ENCODE measurements around the gene UBXN10. TPM values are rescaled to one million over a fixed set of nuclear protein-coding genes. Genes with fewer than 3 reads are reported as not detected.
A peak's percentile ranks its signal among the peaks of the same experiment; 100 is the strongest.

UBXN10 gene
- 1 to 10 TPM; 4.2 to 4.3 TPM for total RNA-seq
- long read RNA-seq, full-length matches to known transcripts = 6 of 6 reads
- long read RNA-seq, partial matches to known transcripts = 0 of 6 reads
- long read RNA-seq, other reads (novel, unspliced or antisense) = 0 of 6 reads

- peak; percentile 72 for ATAC-seq
- DNase-seq = peak; percentile 86 to 87
- intact Hi-C loops (cut with DNase I, micrococcal nuclease) = no loop called here
Measured at GRCh38 chr1:20185834-20186782, at the start of gene UBXN10, which contains the start of gene PLA2G2C. Gene UBXN10 (plus strand): TSS chr1:20186096. CDS start chr1:20190562, 4,466 bp downstream. Gene PLA2G2C (minus strand): TSS chr1:20186518. CDS start chr1:20177363, 9,155 bp downstream.

- ATAC-seq (no peak), DNase-seq (no peak)
- intact Hi-C loops (cut with DNase I, micrococcal nuclease) = no loop called here
Measured at GRCh38 chr1:20136249-20136648, 49.6 kb upstream of the UBXN10 start.

DNA sequence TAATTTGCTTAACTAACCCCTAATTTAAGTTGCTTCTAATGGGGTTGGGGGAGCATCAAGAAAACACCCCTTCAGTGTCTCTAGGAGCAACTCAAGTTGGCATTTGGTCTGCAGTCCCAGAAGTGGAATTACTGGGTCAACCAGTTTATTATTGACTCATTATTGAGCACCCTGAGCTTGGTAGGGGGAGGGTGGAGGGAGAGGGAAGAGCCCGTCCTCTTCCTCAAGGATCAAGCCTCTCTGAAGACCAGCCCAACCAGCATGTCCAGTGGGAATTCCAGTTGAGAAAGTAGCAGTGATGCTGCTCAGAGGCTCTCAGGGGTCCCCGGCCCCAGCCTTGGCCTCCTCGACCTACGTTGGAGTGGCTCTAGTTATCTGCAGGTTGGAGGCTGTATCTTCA lies 48.8 kb upstream of the UBXN10 start:
- intact Hi-C loops (cut with DNase I, micrococcal nuclease) = no loop called here
- DNase-seq = peak in 1 of 2 donors; percentile 5
- no peak for ATAC-seq

- intact Hi-C loops (cut with DNase I, micrococcal nuclease) = no loop called here
- ATAC-seq (peak; percentile 59), DNase-seq (peak in 1 of 2 donors; percentile 33)
Measured at GRCh38 chr1:20137604-20138003, 48.3 kb upstream of the UBXN10 start.

DNA sequence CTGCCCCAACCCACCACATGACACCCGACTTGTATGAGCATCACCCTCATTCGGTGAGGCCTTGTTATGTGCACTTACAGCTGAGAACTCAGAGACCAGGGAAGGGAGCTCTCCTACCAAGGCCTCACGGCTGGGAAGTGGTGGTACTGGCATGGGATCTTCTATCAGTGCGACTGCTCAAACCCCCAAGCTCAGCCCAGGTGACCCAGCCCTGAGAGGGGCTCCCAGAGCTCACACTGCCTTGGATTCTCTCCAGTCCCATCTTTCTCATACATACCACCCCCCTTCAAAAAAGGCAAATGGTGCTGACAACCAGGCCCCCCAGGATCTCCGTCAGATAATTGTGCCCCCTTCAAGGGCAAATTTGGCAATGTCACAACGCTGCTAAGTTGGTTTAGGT lies 47.5 kb upstream of the UBXN10 start:
- no peak for ATAC-seq
- intact Hi-C loops (cut with DNase I, micrococcal nuclease) = no loop called here
- DNase-seq = peak in 1 of 2 donors; percentile 12

- ATAC-seq (no peak), DNase-seq (peak in 1 of 2 donors; percentile 17)
- intact Hi-C loops (cut with DNase I, micrococcal nuclease) = no loop called here
Measured at GRCh38 chr1:20138961-20139550, 46.8 kb upstream of the UBXN10 start, which contains the start of gene PLA2G2F. Gene PLA2G2F (plus strand): TSS chr1:20139323. CDS start chr1:20139428, 105 bp downstream.

GRCh38 chr1:20139776-20140612 lies 45.9 kb upstream of the UBXN10 start:
- intact Hi-C loops (cut with DNase I, micrococcal nuclease) = loop anchor here in 1 of 2 donors (10.0 kb wide), 1 partner anchor 165 kb away; the partner anchor contains the start of gene PLA2G2A
- no peak for ATAC-seq
- peak in 1 of 2 donors; percentile 18 for DNase-seq

DNA sequence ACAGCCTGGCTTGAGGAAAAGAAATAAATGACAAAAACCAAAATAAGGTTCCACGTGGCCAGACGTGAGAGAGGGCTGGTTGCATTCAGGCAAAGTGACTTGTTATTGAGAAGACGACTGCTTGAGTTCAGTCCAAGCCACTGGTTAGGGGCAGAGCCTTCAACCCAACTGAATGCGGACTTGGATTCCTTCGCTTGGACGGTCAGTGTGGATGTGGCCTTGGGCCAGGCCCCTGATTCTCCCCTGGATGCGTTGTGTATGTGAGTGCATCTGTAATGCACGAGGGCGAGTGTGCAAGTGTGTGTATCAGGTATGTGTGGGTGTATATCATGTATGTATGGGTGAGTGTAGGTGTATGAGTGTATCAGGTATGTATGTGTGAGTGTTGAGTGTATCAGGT lies 44.9 kb upstream of the UBXN10 start:
- ATAC-seq (no peak), DNase-seq (peak in 1 of 2 donors; percentile 9)
- intact Hi-C loops (cut with DNase I, micrococcal nuclease) = loop anchor here in 1 of 2 donors (10.0 kb wide), 1 partner anchor 166 kb away; the partner anchor contains the start of gene PLA2G2A

DNA sequence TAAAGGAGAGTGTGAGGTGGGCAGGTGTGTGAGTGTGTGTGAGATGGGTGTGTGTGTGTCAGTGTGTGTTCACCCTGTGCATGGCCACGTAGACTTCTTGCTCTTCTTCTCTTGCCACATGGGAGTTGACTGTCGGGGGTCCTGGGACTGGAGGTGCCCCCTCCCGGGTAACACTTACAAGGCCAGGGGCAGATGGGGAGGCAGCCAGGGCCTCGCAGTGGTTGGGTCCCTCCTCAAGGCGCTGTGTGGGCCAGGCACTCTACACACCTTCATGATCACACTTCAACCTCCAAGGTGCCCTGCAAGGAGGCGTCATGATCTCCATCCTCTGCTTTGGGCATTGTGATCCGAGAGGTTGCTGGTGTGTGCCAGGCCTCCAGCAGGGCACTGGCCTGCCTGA lies 44.4 kb upstream of the UBXN10 start:
- intact Hi-C loops (cut with DNase I, micrococcal nuclease) = loop anchor here in 1 of 2 donors (10.0 kb wide), 1 partner anchor 167 kb away; the partner anchor contains the start of gene PLA2G2A

GRCh38 chr1:20142001-20142710 lies 43.7 kb upstream of the UBXN10 start:
- peak in 1 of 2 donors; percentile 17 for DNase-seq
- intact Hi-C loops (cut with DNase I, micrococcal nuclease) = loop anchor here in 1 of 2 donors (10.0 kb wide), 1 partner anchor 167 kb away; the partner anchor contains the start of gene PLA2G2A
- ATAC-seq = no peak

More for the DNA sequence above, 44.4 kb upstream of the UBXN10 start:
- peak in 1 of 2 donors; percentile 11 for DNase-seq
- ATAC-seq = no peak

- DNase-seq (peak in 1 of 2 donors; percentile 5), ATAC-seq (no peak)
- intact Hi-C loops (cut with DNase I, micrococcal nuclease) = loop anchor here in 1 of 2 donors (10.0 kb wide), 1 partner anchor 169 kb away; the partner anchor contains the start of gene PLA2G2A
Measured at GRCh38 chr1:20143318-20143717, 42.6 kb upstream of the UBXN10 start.

- intact Hi-C loops (cut with DNase I, micrococcal nuclease) = loop anchor here in 1 of 2 donors (10.0 kb wide), 1 partner anchor 169 kb away; the partner anchor contains the start of gene PLA2G2A
- ATAC-seq (no peak), DNase-seq (peak in 1 of 2 donors; percentile 12)
Measured at GRCh38 chr1:20143734-20144565, 41.9 kb upstream of the UBXN10 start.

DNA sequence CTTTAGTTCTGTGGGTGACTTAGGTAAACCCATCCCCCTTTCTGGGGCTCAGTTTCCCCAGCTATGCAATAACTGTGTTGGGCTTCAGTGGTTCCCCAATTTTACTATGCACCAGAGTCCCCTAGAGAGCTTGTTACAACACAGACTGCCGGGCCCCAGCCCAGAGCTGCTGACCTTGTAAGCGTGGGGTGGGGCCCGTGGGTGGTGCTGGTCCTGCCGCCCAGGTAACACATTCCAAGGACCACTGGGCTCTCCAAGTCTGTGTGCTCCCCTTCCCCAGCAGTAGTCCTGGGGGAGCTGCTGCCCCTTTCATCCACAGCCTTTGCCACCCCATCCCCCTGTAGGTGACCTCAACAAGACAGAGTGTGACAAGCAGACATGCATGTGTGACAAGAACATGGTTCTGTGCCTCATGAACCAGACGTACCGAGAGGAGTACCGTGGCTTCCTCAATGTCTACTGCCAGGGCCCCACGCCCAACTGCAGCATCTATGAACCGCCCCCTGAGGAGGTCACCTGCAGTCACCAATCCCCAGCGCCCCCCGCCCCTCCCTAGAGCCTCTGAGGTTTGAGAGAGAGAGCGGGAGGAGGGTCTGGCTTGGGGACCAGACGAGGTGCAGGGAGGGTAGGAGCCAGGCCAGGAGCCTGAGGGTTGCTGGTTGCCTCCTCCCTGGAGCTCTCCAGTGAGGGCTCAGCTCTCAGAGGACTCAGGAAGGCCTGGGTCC lies 37.9 kb upstream of the UBXN10 start:
- DNase-seq (peak in 1 of 2 donors; percentile 13), ATAC-seq (no peak)
- intact Hi-C loops (cut with DNase I, micrococcal nuclease) = loop anchor here in 1 of 2 donors (10.0 kb wide), 1 partner anchor 173 kb away; the partner anchor contains the start of gene PLA2G2A

- peak in 1 of 2 donors; percentile 18 for DNase-seq
- ATAC-seq = no peak
- intact Hi-C loops (cut with DNase I, micrococcal nuclease) = loop anchor here in 1 of 2 donors (10.0 kb wide), 1 partner anchor 174 kb away; the partner anchor contains the start of gene PLA2G2A
Measured at GRCh38 chr1:20148571-20149500, 37.1 kb upstream of the UBXN10 start.
